ENCODE results near the gene CADM2.

DNA sequence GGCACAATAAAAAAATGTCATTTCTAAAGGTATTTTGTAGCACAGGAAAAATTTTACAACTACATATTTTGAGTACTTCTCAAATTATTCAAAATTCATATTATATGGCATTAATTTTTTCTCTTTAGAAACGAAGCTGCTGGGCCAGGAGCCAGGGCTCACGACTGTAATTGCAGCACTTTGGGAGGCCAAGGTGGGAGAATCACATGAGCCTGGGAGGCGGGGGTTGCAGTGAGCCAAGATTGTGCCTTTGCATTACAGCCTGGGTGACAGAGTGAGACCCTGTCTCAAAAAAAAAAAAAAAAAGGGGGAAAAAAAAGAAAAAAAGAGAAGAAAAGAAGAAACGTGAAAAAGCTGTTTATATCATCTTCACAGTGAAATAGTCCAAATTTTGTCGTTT is 62.0 kb downstream of the CADM2 start:
- TF ChIP-seq, protein P1, sequence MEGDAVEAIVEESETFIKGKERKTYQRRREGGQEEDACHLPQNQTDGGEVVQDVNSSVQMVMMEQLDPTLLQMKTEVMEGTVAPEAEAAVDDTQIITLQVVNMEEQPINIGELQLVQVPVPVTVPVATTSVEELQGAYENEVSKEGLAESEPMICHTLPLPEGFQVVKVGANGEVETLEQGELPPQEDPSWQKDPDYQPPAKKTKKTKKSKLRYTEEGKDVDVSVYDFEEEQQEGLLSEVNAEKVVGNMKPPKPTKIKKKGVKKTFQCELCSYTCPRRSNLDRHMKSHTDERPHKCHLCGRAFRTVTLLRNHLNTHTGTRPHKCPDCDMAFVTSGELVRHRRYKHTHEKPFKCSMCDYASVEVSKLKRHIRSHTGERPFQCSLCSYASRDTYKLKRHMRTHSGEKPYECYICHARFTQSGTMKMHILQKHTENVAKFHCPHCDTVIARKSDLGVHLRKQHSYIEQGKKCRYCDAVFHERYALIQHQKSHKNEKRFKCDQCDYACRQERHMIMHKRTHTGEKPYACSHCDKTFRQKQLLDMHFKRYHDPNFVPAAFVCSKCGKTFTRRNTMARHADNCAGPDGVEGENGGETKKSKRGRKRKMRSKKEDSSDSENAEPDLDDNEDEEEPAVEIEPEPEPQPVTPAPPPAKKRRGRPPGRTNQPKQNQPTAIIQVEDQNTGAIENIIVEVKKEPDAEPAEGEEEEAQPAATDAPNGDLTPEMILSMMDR (IDR thresholded peaks at IDR 0.05; ENCODE audit: insufficient read depth, low read depth, low read length): no peak
- no peak for TF ChIP-seq EZH2 (IDR thresholded peaks at IDR 0.05; ENCODE audit: insufficient read depth, low read length)
